HS-5 (cell line): ENCODE measurements around the gene EFNA2.
"Not testable (repeated sequence)": the region's sequence is repeated elsewhere in the genome, so short reads cannot be mapped to it uniquely, and the experiment has no call there.

Experiments used
- DNase-seq: peaks from one replicate; pipeline ENCODE4 v3.0.0-alpha.2; 2012; ENCODE audit warnings: low read depth

Gene EFNA2

DNA sequence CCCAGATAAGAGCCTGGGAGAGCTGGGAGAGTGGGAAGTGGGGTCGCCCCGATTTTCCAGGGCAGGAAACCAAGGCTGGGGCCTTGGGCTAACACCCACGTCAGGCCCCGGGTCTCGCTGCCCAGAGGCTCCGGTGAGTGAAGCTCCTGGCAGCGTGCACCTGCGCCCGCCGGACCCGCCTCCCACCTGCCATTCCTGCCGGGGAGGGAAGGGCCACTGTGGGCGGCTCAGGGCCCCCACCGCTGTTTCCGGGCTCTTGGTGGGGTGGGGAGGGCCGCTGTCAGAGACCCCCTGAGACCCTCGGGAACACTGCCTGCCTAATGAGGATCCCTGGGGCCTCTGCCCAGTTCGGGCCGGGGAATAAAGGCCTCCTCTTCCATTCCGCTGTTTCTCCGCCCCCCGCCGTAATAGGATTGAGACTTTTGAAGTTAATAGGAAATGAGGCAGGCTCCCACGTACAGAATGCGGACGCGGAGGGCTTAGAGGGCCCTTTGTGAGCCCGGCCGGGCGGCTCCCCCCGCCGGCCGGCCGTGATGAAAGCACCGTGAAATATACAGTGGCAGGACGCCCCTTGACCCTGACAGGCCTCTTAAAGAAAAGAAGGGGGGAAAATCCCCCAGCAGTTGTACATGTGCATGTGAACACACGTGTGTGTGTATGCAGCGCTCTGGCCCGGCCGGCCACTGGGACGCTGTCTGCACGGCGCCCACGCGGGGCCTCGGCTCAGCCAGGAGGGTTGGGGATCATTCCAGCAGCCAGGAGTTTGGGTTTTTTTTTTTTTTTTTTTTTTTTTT is 33.2 kb downstream of the EFNA2 start:
- DNase-seq, result no peak

GRCh38 chr19:1320282-1320650 is 34.6 kb downstream of the EFNA2 start:
- not testable (repeated sequence) for DNase-seq

DNA sequence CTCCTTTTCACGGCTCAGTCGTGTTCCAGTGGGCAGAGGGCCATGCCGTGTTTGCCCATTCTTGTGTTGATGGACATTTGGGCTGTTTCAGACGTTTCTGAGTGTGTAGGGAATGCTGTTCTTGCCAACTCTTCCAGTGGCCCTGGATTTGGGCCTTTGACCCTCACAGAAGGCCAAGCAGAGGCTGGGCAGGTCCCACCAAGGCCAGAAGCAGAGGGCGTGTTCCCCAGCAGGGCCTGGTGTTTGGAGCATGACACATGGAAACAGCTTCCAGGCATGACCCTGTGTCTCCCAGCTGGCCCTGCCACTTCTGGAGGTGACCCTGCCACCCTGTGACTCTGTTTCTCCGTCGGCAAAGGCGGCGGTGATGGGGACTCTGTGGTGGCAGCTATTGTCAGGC is 35.9 kb downstream of the EFNA2 start:
- no peak for DNase-seq

DNA sequence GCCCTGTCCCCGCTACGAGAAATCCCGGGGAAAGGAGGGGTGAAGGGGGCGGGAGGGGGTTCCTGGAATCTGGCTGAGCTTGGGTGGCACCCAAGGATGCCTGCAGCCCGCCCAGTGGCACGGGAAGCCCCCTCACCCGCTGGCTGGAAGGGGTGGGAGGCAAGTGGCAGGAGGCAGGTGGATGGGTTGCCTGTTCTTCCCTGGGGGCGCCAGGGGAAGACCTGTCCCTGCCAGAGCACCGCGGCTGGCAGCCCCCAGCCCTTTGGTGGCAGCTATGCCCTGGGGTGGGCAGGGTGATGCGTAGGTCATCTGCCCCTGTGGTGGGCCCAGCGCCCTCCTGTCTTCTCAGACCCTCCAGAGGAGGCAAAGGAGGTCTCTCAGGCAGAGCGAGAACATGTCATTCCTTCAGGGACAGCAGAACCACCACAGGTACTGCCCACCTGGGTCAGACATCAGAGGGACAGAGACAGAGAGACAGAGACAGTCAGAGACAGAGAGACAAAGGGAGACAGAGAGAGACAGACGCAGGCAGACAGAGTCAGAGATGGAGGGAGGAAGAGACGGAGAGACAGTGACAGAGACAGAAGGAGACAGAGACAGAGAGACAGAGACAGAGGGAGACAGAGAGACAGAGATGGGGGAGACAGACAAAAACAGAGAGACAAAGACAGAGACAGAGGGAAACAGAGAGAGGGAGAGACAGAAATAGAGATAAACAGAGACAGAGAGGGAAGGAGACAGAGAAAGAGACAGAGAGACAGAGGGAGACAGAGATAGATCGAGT is 36.7 kb downstream of the EFNA2 start:
- DNase-seq, result no peak

DNA sequence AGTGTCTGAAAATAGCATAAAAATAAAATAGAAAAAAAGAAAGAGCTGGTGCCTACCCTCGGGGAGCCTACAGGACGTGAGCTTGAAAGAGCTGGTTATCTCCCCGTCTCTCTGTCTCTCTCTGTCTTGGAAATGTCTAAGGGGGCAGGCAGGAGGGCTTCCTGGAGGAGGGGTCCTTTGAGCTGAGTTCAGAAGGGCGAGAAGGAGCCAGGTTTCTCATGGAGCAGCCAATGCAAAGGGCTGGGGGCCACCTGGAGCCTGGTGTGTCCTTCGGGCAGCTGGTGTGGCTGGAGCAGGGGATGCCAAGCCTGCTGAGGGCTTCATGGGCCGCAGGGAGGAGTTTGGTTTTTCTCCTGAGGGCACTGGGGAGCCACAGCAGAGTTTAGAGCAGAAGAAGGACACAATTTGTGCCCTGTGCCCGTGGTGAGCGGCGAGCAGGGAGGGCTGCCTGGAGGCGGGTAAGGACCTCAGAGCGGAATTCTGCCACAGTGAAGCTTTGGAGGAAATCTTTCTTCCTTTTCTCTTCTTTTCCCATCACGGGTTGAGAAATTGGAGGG is 38.7 kb downstream of the EFNA2 start:
- DNase-seq, result no peak

DNA sequence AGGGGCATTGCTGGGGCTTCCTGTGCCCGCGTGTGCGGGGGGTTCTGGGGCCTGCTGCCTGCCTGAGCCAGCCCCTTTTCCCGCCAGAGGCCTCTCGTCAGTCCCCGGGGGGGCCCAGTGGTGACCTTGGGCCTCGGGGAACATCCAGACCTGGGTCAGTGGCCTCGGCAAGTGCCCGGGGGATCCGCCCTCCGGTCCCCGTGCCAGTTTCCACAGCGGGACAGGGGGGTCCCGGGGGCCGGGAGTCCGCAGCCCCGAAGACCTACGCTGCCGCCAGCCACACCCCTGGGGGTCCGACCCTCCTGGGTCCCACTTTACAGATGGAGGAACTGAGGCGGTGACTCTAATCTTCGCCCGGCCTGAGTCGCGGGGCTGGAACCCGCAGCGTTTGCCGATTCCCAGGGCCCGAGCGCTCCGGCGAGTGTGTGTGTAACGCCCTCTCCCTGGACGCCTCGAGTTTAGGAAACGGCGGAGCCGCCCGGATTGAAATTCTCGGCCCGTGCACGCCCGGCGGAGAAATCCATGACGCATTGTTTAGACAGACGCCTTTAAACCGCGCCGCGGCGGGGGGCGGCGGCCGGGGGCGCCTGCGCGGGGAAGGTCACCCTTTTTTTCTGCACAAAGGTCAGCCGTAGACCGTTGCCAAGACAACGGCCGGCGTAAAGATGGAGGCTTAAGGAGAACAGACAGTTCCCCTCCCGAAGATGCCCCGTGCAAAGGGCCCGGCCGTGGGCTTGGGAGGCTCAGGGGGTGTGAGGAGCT is 39.3 kb downstream of the EFNA2 start:
- no peak for DNase-seq

GRCh38 chr19:1325568-1326294 is 40.1 kb downstream of the EFNA2 start:
- DNase-seq, result no peak

DNA sequence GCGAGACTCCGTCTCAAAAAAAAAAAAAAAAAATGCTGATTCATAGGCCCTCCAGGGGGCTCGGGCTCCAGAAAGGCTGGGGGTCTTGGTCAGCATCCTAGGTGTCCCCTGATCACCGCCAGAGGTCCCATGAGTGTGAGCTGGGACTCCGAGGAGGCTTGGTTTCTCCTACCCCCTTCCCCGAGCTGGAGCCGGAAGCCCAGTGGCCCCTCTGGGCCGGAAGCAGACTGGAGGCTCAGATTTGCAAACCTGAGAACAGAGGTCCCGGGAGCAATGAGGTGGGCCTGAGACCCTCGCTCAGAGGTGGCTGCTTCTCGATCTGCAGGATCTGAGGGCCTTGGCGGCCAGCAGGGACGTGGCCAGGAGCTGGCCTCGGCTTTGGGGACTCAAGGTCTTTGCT is 41.5 kb downstream of the EFNA2 start:
- no peak for DNase-seq

GRCh38 chr19:1332208-1332607 is 46.5 kb downstream of the EFNA2 start:
- DNase-seq, result not testable (repeated sequence)

- DNase-seq, result no peak
Observed at GRCh38 chr19:1336079-1336684, 50.5 kb downstream of the EFNA2 start.

DNA sequence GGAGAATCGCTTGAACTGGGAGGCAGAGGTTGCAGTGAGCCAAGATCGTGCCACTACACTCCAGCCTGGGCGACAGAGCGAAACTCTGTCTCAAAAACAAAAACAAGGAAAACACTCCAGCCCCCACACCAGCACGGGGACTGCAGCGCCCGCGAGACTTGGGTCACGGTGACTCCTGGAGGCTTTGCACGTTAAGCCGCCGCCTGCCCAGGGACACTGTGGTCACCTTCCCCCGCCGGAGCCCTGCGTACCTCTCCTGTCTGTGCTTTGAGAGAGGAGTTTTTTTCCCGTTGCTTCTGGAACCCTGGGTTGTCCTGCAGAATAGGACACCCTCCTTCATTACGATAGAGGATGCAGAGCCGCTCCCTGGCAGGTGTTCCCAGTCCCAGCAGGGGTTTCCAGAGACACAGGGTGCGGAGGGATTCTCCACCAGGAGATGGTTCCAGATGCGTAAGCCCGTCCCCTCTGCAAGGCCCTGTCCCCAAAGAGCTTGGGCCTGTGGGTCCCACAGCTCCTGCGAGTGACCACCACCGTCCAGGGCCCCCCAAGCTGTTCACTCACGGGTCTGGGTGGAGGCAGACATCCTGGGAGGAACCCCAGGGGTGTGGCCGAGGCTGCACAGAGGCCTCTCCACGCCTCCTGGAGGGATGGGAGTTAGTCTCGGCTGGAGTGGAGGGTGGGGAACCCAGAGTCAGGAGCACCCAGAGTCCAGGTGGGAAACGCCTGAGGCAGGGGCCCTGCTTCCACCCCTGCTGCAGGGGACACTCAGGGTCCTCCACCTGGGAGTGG is 55.2 kb downstream of the EFNA2 start:
- no peak for DNase-seq

DNA sequence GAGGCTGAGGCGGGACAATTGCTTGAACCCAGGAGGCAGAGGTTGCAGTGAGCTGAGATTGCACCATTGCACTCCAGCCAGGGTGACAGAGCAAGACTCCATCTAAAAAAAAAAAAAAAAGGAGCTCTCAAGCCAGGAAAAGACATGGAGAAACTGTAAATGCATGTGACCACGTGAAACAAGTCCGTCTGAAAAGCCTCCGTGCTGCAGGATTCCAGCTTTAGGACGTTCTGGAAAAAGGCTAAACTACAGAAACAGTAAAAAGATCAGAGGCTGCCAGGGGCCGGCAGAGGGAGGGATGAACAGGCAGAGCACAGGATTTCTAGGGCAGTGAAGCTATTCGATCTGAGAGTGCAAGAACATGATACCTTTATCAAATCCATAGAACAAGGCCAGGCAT is 57.4 kb downstream of the EFNA2 start:
- no peak for DNase-seq

DNA sequence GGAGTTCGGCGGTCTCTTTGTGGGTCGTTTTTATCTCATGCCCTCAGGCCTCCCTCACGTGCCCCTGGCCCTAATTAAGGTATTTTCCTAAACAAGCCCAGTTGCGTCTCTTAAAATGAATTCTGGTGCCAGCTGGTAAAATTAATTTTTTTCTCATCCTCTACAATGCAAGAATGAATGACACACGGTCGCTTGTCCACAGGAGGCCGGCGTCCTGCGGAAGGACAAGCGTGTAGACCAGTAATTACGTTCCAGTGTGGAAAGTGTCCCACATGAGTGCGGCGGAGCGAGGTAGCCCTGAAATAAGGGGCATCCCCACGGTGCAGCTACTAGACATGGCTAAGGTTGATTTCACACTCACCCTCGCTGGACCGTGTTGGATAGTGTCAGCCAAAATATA is 63.5 kb downstream of the EFNA2 start:
- DNase-seq, result no peak

DNA sequence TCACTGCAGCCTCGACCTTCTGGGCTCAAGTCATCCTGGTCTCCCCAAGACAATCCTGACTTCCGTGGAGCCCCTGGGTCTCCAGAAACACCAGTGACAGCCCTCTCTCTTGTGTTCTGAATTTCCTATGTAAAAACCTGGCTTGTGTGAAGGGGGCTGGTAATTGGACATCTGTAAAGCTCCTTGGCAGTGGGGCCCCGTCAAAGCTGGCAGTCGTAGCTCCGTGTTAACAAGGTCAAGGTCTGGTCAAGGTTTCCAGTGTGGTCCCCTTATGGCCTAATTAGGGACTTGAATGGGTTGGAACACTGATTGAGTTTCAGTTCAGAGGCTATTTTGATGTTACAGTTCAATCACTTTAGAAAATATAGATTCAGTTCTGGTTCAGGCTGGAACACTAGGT is 65.2 kb downstream of the EFNA2 start:
- DNase-seq, result no peak
